Subcutaneous abdominal adipose tissue (tissue), 5 donors: ENCODE measurements around the gene ALX4.

Experiments used
- H3K27ac ChIP-seq: one replicate; pipeline ENCODE4 v1.7.0; 2013; ENCODE audit warnings: low read depth, mild to moderate bottlenecking, inconsistent platforms, low read length, moderate library complexity
- H3K27me3 ChIP-seq, 5 donors: one replicate each; pipeline ENCODE4 v1.7.0; 2013; ENCODE audit warnings: low read length in 5 of 5, inconsistent platforms in 1 of 5; ENCODE audit not compliant: control insufficient read depth in 5 of 5, insufficient read depth in 4 of 5
- H3K36me3 ChIP-seq, 5 donors: one replicate each; pipeline ENCODE4 v1.7.0; 2013; ENCODE audit warnings: low read length in 5 of 5; ENCODE audit not compliant: control insufficient read depth in 5 of 5, insufficient read depth in 5 of 5
- H3K4me1 ChIP-seq, 5 donors: one replicate each; pipeline ENCODE4 v1.7.0; 2013; ENCODE audit warnings: low read length in 5 of 5, mild to moderate bottlenecking in 3 of 5, moderate library complexity in 1 of 5; ENCODE audit not compliant: control insufficient read depth in 5 of 5, insufficient read depth in 5 of 5
- H3K4me3 ChIP-seq, 5 donors: one replicate each; pipeline ENCODE4 v1.7.0; 2013; ENCODE audit warnings: low read length in 5 of 5, low read depth in 1 of 5
- H3K9ac ChIP-seq, 5 donors: one replicate each; pipeline ENCODE4 v1.7.0; 2013; ENCODE audit warnings: low read length in 5 of 5, mild to moderate bottlenecking in 4 of 5, moderate library complexity in 3 of 5
- H3K9me3 ChIP-seq, 5 donors: one replicate each; pipeline ENCODE4 v1.7.0; 2013; ENCODE audit warnings: low read length in 5 of 5; ENCODE audit not compliant: control insufficient read depth in 5 of 5
- donor health status: healthy.
- donor health status: healthy.
- donor health status: healthy.
- donor health status: healthy.
- donor health status: healthy.

ALX4 gene

GRCh38 chr11:44347538-44347937 is 37.6 kb upstream of the ALX4 start:
- Histone ChIP-seq H3K9me3 (no peaks in the 10 kb centered on the region), H3K27ac (no peak overlapping the region), H3K9ac (no peak overlapping the region), H3K4me3 (no peak overlapping the region), H3K4me1 (peaks cover 0 to 3% (median 0%) of the 10 kb centered on the region in 5 donors), H3K36me3 (no peaks in the 10 kb centered on the region), H3K27me3 (peaks cover 0 to 28% (median 9%) of the 10 kb centered on the region in 5 donors)

GRCh38 chr11:44346983-44347382 is 37.0 kb upstream of the ALX4 start:
- H3K4me3 ChIP-seq: no peak overlapping the region
- H3K36me3 ChIP-seq: no peaks in the 10 kb centered on the region
- H3K27me3 ChIP-seq: peaks cover 0 to 28% (median 9%) of the 10 kb centered on the region in 5 donors
- H3K27ac ChIP-seq: no peak overlapping the region
- peaks cover 0 to 3% (median 0%) of the 10 kb centered on the region in 5 donors for H3K4me1 ChIP-seq
- no peak overlapping the region for H3K9ac ChIP-seq
- no peaks in the 10 kb centered on the region for H3K9me3 ChIP-seq

GRCh38 chr11:44345781-44346180 is 35.8 kb upstream of the ALX4 start:
- Histone ChIP-seq H3K27ac (no peak overlapping the region), H3K4me3 (no peak overlapping the region), H3K27me3 (peaks cover 0 to 28% (median 9%) of the 10 kb centered on the region in 5 donors), H3K9me3 (no peaks in the 10 kb centered on the region), H3K4me1 (no peaks in the 10 kb centered on the region), H3K36me3 (no peaks in the 10 kb centered on the region), H3K9ac (no peak overlapping the region)

- Histone ChIP-seq H3K27me3 (peaks cover 0 to 26% (median 9%) of the 10 kb centered on the region in 5 donors), H3K36me3 (no peaks in the 10 kb centered on the region), H3K9ac (no peak overlapping the region), H3K9me3 (no peaks in the 10 kb centered on the region), H3K4me1 (no peaks in the 10 kb centered on the region), H3K27ac (no peak overlapping the region), H3K4me3 (no peak overlapping the region)
Observed at GRCh38 chr11:44344921-44345320, 35.0 kb upstream of the ALX4 start.

GRCh38 chr11:44344423-44344820 is 34.5 kb upstream of the ALX4 start:
- Histone ChIP-seq H3K27ac (no peak overlapping the region), H3K4me3 (no peak overlapping the region), H3K4me1 (no peaks in the 10 kb centered on the region), H3K9ac (no peak overlapping the region), H3K36me3 (no peaks in the 10 kb centered on the region), H3K27me3 (peaks cover 2 to 27% (median 11%) of the 10 kb centered on the region in 5 donors), H3K9me3 (no peaks in the 10 kb centered on the region)

- H3K4me1 ChIP-seq: no peaks in the 10 kb centered on the region
- no peaks in the 10 kb centered on the region for H3K36me3 ChIP-seq
- H3K4me3 ChIP-seq: no peak overlapping the region
- H3K9ac ChIP-seq: no peak overlapping the region
- H3K27me3 ChIP-seq: peaks cover 5 to 24% (median 16%) of the 10 kb centered on the region in 5 donors
- H3K27ac ChIP-seq: no peak overlapping the region
- H3K9me3 ChIP-seq: no peaks in the 10 kb centered on the region
Observed at GRCh38 chr11:44343778-44344422, 34.0 kb upstream of the ALX4 start.

- Histone ChIP-seq H3K4me3 (no peak overlapping the region), H3K27me3 (peaks cover 5 to 25% (median 19%) of the 10 kb centered on the region in 5 donors), H3K9ac (no peak overlapping the region), H3K4me1 (no peaks in the 10 kb centered on the region), H3K27ac (no peak overlapping the region), H3K36me3 (no peaks in the 10 kb centered on the region), H3K9me3 (no peaks in the 10 kb centered on the region)
Observed at GRCh38 chr11:44342616-44343015, 32.7 kb upstream of the ALX4 start.

- H3K27me3 ChIP-seq: peaks cover 5 to 26% (median 10%) of the 10 kb centered on the region in 5 donors
- H3K4me3 ChIP-seq: no peak overlapping the region
- no peaks in the 10 kb centered on the region for H3K9me3 ChIP-seq
- no peaks in the 10 kb centered on the region for H3K4me1 ChIP-seq
- no peaks in the 10 kb centered on the region for H3K36me3 ChIP-seq
- no peak overlapping the region for H3K27ac ChIP-seq
- no peak overlapping the region for H3K9ac ChIP-seq
Observed at GRCh38 chr11:44340656-44341055, 30.7 kb upstream of the ALX4 start.

GRCh38 chr11:44339530-44339883 is 29.6 kb upstream of the ALX4 start:
- no peak overlapping the region for H3K4me3 ChIP-seq
- no peaks in the 10 kb centered on the region for H3K36me3 ChIP-seq
- no peak overlapping the region for H3K27ac ChIP-seq
- no peaks in the 10 kb centered on the region for H3K4me1 ChIP-seq
- peaks cover 5 to 31% (median 12%) of the 10 kb centered on the region in 5 donors for H3K27me3 ChIP-seq
- H3K9me3 ChIP-seq: no peaks in the 10 kb centered on the region
- H3K9ac ChIP-seq: no peak overlapping the region

- Histone ChIP-seq H3K36me3 (no peaks in the 10 kb centered on the region), H3K9me3 (no peaks in the 10 kb centered on the region), H3K27me3 (peaks cover 10 to 37% (median 18%) of the 10 kb centered on the region in 5 donors), H3K4me1 (no peaks in the 10 kb centered on the region), H3K4me3 (no peak overlapping the region), H3K9ac (no peak overlapping the region), H3K27ac (no peak overlapping the region)
Observed at GRCh38 chr11:44338698-44339529, 29.0 kb upstream of the ALX4 start.
